Neural cell (in vitro differentiated cells): ENCODE data around the gene WIF1. TPM values are rescaled to one million over a fixed set of nuclear protein-coding genes. Genes with fewer than 3 reads are reported as not detected.

ENCODE experiments used
- H2AFZ ChIP-seq: fragments of 200-600, 300-800 bp; sonication (generic), shearing (Covaris generic); 2 replicates; pipeline ENCODE4 v1.6.0; 2014; ENCODE audit warnings: low read depth, mild to moderate bottlenecking, antibody characterized with exemption, low read length, moderate library complexity
- H3F3A ChIP-seq: fragments of 200-600 bp; shearing (Covaris generic); 2 replicates; pipeline ENCODE4 v1.6.1; 2016; ENCODE audit warnings: mild to moderate bottlenecking, moderate library complexity, mixed read lengths, antibody characterized with exemption, low read length; ENCODE audit not compliant: insufficient read depth, poor library complexity, severe bottlenecking
- H3K27ac ChIP-seq: fragments of 200-600, 300-800 bp; sonication (generic), shearing (Covaris generic); 2 replicates; pipeline ENCODE4 v1.5.1; 2014; ENCODE audit warnings: mild to moderate bottlenecking, low read length, moderate library complexity
- H3K27me3 ChIP-seq: fragments of 300-800, 200-600 bp; sonication (generic), shearing (Covaris generic); 2 replicates; pipeline ENCODE4 v1.6.0; 2014; ENCODE audit warnings: mild to moderate bottlenecking, low read depth, low read length, moderate library complexity; ENCODE audit not compliant: insufficient read depth
- H3K36me3 ChIP-seq: fragments of 300-800, 200-600 bp; sonication (generic), shearing (Covaris generic); 2 replicates; pipeline ENCODE4 v1.5.1; 2014; ENCODE audit warnings: mild to moderate bottlenecking, antibody characterized with exemption, low read length, moderate library complexity; ENCODE audit not compliant: insufficient read depth
- H3K4me2 ChIP-seq: fragments of 300-800, 200-600 bp; sonication (generic), shearing (Covaris generic); 2 replicates; pipeline ENCODE4 v1.6.0; 2014; ENCODE audit warnings: mild to moderate bottlenecking, low read length
- H3K4me3 ChIP-seq: fragments of 300-800, 200-600 bp; sonication (generic), shearing (Covaris generic); 2 replicates; pipeline ENCODE4 v1.5.1; 2014; ENCODE audit warnings: mild to moderate bottlenecking, low read length, moderate library complexity
- H3K79me2 ChIP-seq: fragments of 200-600 bp; shearing (Covaris generic); replicated peaks from 2 replicates; pipeline ENCODE4 v1.6.0; 2014; ENCODE audit warnings: mild to moderate bottlenecking, low read length, moderate library complexity; ENCODE audit not compliant: insufficient read depth
- H3K9ac ChIP-seq: fragments of 300-800, 200-600 bp; sonication (generic), shearing (Covaris generic); 2 replicates; pipeline ENCODE4 v1.6.1; 2016; ENCODE audit warnings: mild to moderate bottlenecking, low read length, mixed read lengths
- H3K9me2 ChIP-seq: fragments of 200-600 bp; shearing (Covaris generic); 2 replicates; pipeline ENCODE4 v1.6.1; 2016; ENCODE audit warnings: mild to moderate bottlenecking, low read length, mixed read lengths; ENCODE audit not compliant: insufficient read depth
- H3K9me3 ChIP-seq: fragments of 200-600, 300-800 bp; sonication (generic), shearing (Covaris generic); 2 replicates; pipeline ENCODE4 v1.6.1; 2016; ENCODE audit warnings: mild to moderate bottlenecking, mixed run types, low read length, moderate library complexity, mixed read lengths
- H4K20me1 ChIP-seq: fragments of 200-600 bp; shearing (Covaris generic); 2 replicates; pipeline ENCODE4 v1.6.1; 2016; ENCODE audit warnings: mild to moderate bottlenecking, mixed run types; ENCODE audit not compliant: insufficient read depth
- CTCF ChIP-seq: fragments of 450-650 bp; IDR thresholded peaks from 2 replicates; pipeline ENCODE4 v1.5.1; 2014; ENCODE audit warnings: antibody characterized with exemption, mild to moderate bottlenecking, moderate library complexity; ENCODE audit not compliant: poor library complexity, severe bottlenecking
- EP300 ChIP-seq: fragments of 450-650 bp; conservative IDR thresholded peaks from 2 replicates; pipeline ENCODE4 v1.6.1; 2014; ENCODE audit warnings: antibody characterized with exemption, mild to moderate bottlenecking, moderate library complexity; ENCODE audit not compliant: poor library complexity, severe bottlenecking
- EZH2 ChIP-seq: fragments of 200-600, 300-800 bp; shearing (Covaris generic), sonication (generic); IDR thresholded peaks from 2 replicates; pipeline ENCODE4 v1.6.1; 2014; ENCODE audit warnings: antibody characterized with exemption, low read length, borderline replicate concordance, mild to moderate bottlenecking; ENCODE audit not compliant: insufficient read depth, poor library complexity, severe bottlenecking
- MXI1 ChIP-seq: fragments of 450-650 bp; conservative IDR thresholded peaks from 2 replicates; pipeline ENCODE4 v1.6.1; 2014; ENCODE audit warnings: antibody characterized with exemption, mild to moderate bottlenecking; ENCODE audit not compliant: poor library complexity, severe bottlenecking
- POLR2AphosphoS5 ChIP-seq: IDR thresholded peaks from 2 replicates; pipeline ENCODE4 v1.6.1; 2012
- RAD21 ChIP-seq: fragments of 450-650 bp; conservative IDR thresholded peaks from 2 replicates; pipeline ENCODE4 v1.6.1; 2014; ENCODE audit warnings: antibody characterized with exemption, mild to moderate bottlenecking, moderate library complexity
- REST ChIP-seq: IDR thresholded peaks from 2 replicates; pipeline ENCODE4 v1.6.1; 2012; ENCODE audit warnings: borderline replicate concordance
- SMC3 ChIP-seq: fragments of 450-650 bp; conservative IDR thresholded peaks from 2 replicates; pipeline ENCODE4 v1.6.1; 2014; ENCODE audit warnings: antibody characterized with exemption, mild to moderate bottlenecking, moderate library complexity; ENCODE audit not compliant: poor library complexity
- TAF1 ChIP-seq: IDR thresholded peaks from 2 replicates; pipeline ENCODE4 v1.6.1; 2012; ENCODE audit warnings: low read depth
- polyA plus RNA-seq: library from polyadenylated mRNA; depleted of rRNA; stranded (reverse); fragments of >200 nt; gene quantifications from 2 replicates; pipeline ENCODE4 v1.2.3, GENCODE V29; 2014

WIF1 gene
- polyA plus RNA-seq, 1 donor from 2014 or later = 0.77 TPM

GRCh38 chr12:65169320-65170208 lies 48.5 kb upstream of the WIF1 start, which contains the start of gene LEMD3:
Gene LEMD3 (plus strand): TSS chr12:65169583. CDS start chr12:65169597, 14 bp downstream.
- Histone ChIP-seq H3K36me3 (no peaks in the 10 kb centered on the region), H3K9ac (peak within 1 kb of the TSS; percentile 98), H3K79me2 (peaks cover 43% of the 10 kb centered on the region), H3F3A (no peaks in the 10 kb centered on the region), H3K9me2 (no peaks in the 10 kb centered on the region), H3K9me3 (no peaks in the 10 kb centered on the region), H3K27ac (peak within 1 kb of the TSS; percentile 91), H2AFZ (peak within 1 kb of the TSS; percentile 83), H4K20me1 (peaks cover 5% of the 10 kb centered on the region), H3K4me3 (peak within 1 kb of the TSS; percentile 98), H3K4me2 (peak within 1 kb of the TSS; percentile 100), H3K27me3 (peaks cover 10% of the 10 kb centered on the region)
- TF ChIP-seq TAF1 = peak; percentile 98
- TF ChIP-seq EP300 = peak; percentile 58
- TF ChIP-seq POLR2AphosphoS5 = peak; percentile 96
- TF ChIP-seq EZH2 = no peak
- TF ChIP-seq SMC3 = no peak
- TF ChIP-seq RAD21 = peak; percentile 18
- TF ChIP-seq MXI1 = peak; percentile 70
- peak; percentile 38 for TF ChIP-seq CTCF
- peak; percentile 96 for TF ChIP-seq REST

GRCh38 chr12:65168681-65169319 lies 47.7 kb upstream of the WIF1 start:
- Histone ChIP-seq H3F3A (no peaks in the 10 kb centered on the region), H3K4me3 (peak overlapping the region; percentile 98), H3K9me2 (no peaks in the 10 kb centered on the region), H3K9ac (peak overlapping the region; percentile 98), H3K9me3 (no peaks in the 10 kb centered on the region), H2AFZ (peak overlapping the region; percentile 81), H3K36me3 (no peaks in the 10 kb centered on the region), H4K20me1 (peaks cover 5% of the 10 kb centered on the region), H3K4me2 (peak overlapping the region; percentile 92), H3K27me3 (peaks cover 10% of the 10 kb centered on the region), H3K27ac (peak overlapping the region; percentile 91), H3K79me2 (peaks cover 36% of the 10 kb centered on the region)
- no peak for TF ChIP-seq MXI1
- TF ChIP-seq TAF1 = no peak
- TF ChIP-seq CTCF = no peak
